Measurements from ENCODE around the gene RBM15.

The RBM15 gene, protein sequence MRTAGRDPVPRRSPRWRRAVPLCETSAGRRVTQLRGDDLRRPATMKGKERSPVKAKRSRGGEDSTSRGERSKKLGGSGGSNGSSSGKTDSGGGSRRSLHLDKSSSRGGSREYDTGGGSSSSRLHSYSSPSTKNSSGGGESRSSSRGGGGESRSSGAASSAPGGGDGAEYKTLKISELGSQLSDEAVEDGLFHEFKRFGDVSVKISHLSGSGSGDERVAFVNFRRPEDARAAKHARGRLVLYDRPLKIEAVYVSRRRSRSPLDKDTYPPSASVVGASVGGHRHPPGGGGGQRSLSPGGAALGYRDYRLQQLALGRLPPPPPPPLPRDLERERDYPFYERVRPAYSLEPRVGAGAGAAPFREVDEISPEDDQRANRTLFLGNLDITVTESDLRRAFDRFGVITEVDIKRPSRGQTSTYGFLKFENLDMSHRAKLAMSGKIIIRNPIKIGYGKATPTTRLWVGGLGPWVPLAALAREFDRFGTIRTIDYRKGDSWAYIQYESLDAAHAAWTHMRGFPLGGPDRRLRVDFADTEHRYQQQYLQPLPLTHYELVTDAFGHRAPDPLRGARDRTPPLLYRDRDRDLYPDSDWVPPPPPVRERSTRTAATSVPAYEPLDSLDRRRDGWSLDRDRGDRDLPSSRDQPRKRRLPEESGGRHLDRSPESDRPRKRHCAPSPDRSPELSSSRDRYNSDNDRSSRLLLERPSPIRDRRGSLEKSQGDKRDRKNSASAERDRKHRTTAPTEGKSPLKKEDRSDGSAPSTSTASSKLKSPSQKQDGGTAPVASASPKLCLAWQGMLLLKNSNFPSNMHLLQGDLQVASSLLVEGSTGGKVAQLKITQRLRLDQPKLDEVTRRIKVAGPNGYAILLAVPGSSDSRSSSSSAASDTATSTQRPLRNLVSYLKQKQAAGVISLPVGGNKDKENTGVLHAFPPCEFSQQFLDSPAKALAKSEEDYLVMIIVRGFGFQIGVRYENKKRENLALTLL

DNA sequence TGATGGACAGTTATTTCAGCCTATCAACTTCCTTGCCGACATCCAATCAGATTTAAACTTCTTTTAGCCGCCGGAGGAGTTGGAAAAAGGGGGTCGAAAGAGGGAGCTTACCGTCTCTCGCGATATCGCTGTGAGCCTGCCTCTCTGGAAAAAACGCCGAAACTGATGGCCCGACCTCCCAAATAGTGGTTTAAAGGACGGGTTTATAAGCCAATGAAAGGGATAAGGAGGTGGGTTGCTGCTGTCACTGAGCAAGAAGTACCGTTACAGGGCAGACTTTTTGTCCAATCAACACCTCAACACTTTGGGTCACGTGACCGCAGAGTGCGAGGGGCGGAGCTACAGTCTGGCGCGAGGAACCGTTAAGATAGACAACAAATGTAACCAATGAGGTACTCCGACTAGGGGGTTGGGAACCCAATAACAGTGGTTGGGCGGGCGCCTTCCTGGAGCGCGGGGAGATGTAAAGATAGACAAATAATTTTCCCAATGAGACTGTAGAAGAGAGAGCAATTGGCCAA lies at the start of gene RBM15:
RBM15 (plus strand) TSS at position 492 of the 521 bp plus-strand sequence; CDS start at position 521, 29 bp downstream.
- DNase-seq, result peak; percentile 91 to 100 (median 99)

DNA sequence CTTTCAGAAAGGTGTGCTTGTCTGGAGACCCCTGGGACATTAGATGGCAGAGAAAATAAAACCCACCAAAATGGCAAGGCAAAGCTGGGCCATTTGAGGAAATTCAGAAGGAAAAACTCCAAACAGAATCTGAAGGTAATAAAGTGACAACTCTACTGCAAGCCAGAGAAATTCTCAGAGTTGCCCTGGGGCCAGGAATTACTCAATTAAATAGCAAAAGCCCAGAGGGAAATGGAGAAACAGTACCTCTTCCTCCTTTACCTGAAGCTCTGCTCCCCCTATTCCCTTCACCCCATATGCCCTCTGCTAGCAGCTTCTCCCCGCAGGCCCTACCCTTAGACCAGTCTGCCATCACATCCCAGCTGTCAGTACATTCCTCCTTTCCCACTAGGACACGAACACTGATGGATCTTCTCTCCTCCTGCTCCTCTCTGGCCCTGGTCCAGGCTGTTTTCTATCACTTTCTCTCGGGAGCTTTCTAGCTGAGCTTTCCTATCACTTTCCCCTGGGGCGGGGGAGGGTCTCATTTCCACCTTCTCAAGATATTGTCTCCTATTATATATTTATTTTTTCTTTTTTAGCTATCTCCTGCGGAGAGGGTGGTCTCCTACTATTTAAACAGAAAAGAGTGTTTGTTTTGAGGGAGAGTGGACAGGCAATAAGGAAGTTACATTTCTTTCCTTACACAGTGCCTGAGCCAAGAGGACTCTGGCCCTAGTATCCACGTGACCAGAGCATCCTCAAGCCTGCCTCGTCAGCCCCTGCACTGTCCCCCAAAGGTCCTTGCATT lies 47.7 kb upstream of the RBM15 start:
- DNase-seq, result no peak

DNA sequence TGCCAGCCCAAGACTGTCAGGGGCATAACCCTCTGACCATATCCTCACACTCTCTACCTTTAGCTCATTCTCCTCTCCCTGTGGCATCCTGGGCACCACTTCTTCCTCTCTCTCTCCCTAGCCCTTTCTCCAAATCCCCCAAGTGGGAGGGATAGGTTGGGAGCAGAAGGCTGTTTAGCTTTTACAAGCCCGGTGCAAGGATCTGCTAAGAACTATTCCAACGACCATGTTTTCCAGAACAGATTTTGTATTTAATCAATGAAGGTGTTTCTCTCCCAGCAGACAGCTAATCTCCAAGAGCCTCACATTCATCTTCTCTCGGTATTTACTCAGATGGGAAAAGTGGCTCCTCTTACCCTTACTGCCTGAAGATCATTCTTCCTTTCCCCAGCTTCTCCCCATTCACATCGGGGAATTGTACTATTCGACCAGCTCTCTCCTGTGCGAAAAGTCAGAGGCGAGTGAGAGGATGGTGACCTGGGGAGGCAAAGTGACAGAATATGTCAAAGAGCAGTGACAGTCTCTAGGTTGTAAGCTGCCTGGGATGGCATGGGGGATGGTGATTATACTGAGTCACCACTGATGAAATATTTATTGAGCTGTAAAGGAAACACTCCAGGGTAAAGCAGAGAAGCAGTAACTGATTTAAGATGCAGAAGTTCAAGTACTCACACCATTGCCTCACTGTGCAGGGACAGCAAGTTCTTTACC lies 47.0 kb upstream of the RBM15 start:
- DNase-seq, result no peak

- no peak for DNase-seq
Measured at GRCh38 chr1:110293601-110294104, 45.5 kb upstream of the RBM15 start.

- DNase-seq, result no peak
Measured at GRCh38 chr1:110294308-110294707, 44.9 kb upstream of the RBM15 start.

GRCh38 chr1:110298991-110299390 lies 40.2 kb upstream of the RBM15 start:
- no peak for DNase-seq

- no peak for DNase-seq
Measured at GRCh38 chr1:110300412-110301085, 38.6 kb upstream of the RBM15 start.

- no peak for DNase-seq
Measured at GRCh38 chr1:110302836-110303235, 36.3 kb upstream of the RBM15 start.

GRCh38 chr1:110305900-110306420 lies 33.2 kb upstream of the RBM15 start:
- DNase-seq, result no peak

- DNase-seq, result no peak
Measured at GRCh38 chr1:110307239-110307974, 31.8 kb upstream of the RBM15 start.

- no peak for DNase-seq
Measured at GRCh38 chr1:110308247-110308646, 30.9 kb upstream of the RBM15 start.

GRCh38 chr1:110309139-110309538 lies 30.0 kb upstream of the RBM15 start:
- no peak for DNase-seq

GRCh38 chr1:110309767-110310166 lies 29.4 kb upstream of the RBM15 start:
- DNase-seq, result no peak

- peak in 42 of 56 donors; percentile 3 to 64 (median 25) for DNase-seq
Measured at GRCh38 chr1:110310300-110310699, 28.9 kb upstream of the RBM15 start.

- DNase-seq, result peak in 55 of 56 donors; percentile 8 to 87 (median 62)
Measured at GRCh38 chr1:110312188-110313121, 26.7 kb upstream of the RBM15 start.

DNA sequence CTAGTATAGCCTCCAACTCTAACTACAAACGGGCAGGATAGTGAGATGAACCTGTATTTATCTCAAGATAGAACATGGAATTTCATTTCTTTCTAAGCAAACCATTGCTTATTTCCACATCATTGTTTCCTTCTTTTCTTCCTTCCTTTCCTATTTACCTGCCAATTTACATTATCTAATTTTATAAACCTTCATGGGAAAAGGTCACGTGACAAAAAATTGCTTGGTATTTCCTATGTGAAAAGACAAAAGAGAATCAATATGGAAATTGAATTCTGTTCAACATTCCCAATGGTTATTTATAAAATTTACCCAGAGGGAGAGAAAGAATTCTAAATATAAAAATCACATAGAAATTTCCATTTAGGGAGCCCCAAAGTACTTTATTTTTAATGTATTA lies 22.4 kb upstream of the RBM15 start:
- no peak for DNase-seq

GRCh38 chr1:110318046-110318445 lies 21.1 kb upstream of the RBM15 start:
- no peak for DNase-seq

All from nucleus accumbens (tissue), 56 donors.